Right atrium auricular region (tissue), 2 donors: ENCODE data around the gene UXS1. TPM values are rescaled to one million over a fixed set of nuclear protein-coding genes. Genes with fewer than 3 reads are reported as not detected.

Source experiments
- DNase-seq: peaks from one replicate; pipeline ENCODE4 v3.0.0-alpha.2; 2019; ENCODE audit warnings: low spot score
- H3K27ac ChIP-seq, 2 donors: fragments of 200-600 bp; sonication (generic); 1 replicate in 1 of 2; 2 replicates in 1 of 2; pipeline ENCODE4 v1.5.1; 2016 to 2019
- H3K27me3 ChIP-seq, 2 donors: fragments of 200-600 bp; sonication (generic); one replicate each; pipeline versions ENCODE4 v1.5.1 to v1.6.0; 2017 to 2019
- H3K36me3 ChIP-seq: fragments of 200-600 bp; sonication (generic); one replicate; pipeline ENCODE4 v1.5.1; 2016
- H3K4me1 ChIP-seq, 2 donors: fragments of 200-600 bp; sonication (generic); one replicate each; pipeline versions ENCODE4 v1.5.1 to v1.6.0; 2017 to 2019
- H3K4me3 ChIP-seq, 2 donors: fragments of 200-600 bp; sonication (generic); 1 replicate in 1 of 2; 2 replicates in 1 of 2; pipeline ENCODE4 v1.5.1; 2017 to 2019; ENCODE audit warnings: mild to moderate bottlenecking in 1 of 2, moderate library complexity in 1 of 2
- H3K9me3 ChIP-seq, 2 donors: fragments of 200-600 bp; sonication (generic); one replicate each; pipeline ENCODE4 v1.5.1; 2019
- total RNA-seq, 2 donors: library from RNA; depleted of rRNA; stranded (reverse); fragments of >200 nt; gene quantifications; one replicate each; pipeline ENCODE4 v1.1.0, GENCODE V29; 2016
- TF ChIP-seq, protein P1 (sequence below), 2 donors: fragments of 200-600 bp; sonication (generic); IDR thresholded peaks; one replicate each; pipeline ENCODE4 v1.5.1; 2019; ENCODE audit warnings: antibody characterized with exemption in 2 of 2

Gene UXS1
- total RNA-seq, 2 donors from 2014 or later: 25.0 to 33.5 TPM

GRCh38 chr2:106059416-106060065 is 134.6 kb downstream of the UXS1 start:
- H3K4me3 ChIP-seq: no peak overlapping the region
- TF ChIP-seq, protein P1, sequence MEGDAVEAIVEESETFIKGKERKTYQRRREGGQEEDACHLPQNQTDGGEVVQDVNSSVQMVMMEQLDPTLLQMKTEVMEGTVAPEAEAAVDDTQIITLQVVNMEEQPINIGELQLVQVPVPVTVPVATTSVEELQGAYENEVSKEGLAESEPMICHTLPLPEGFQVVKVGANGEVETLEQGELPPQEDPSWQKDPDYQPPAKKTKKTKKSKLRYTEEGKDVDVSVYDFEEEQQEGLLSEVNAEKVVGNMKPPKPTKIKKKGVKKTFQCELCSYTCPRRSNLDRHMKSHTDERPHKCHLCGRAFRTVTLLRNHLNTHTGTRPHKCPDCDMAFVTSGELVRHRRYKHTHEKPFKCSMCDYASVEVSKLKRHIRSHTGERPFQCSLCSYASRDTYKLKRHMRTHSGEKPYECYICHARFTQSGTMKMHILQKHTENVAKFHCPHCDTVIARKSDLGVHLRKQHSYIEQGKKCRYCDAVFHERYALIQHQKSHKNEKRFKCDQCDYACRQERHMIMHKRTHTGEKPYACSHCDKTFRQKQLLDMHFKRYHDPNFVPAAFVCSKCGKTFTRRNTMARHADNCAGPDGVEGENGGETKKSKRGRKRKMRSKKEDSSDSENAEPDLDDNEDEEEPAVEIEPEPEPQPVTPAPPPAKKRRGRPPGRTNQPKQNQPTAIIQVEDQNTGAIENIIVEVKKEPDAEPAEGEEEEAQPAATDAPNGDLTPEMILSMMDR (IDR thresholded peaks at IDR 0.05): no peak
- no peak overlapping the region for H3K27ac ChIP-seq
- no peaks in the 10 kb centered on the region for H3K36me3 ChIP-seq
- no peaks in the 10 kb centered on the region for H3K27me3 ChIP-seq
- H3K9me3 ChIP-seq: no peaks in the 10 kb centered on the region
- DNase-seq: no peak
- peaks cover 0 to 3% of the 10 kb centered on the region in 2 donors for H3K4me1 ChIP-seq

GRCh38 chr2:106058469-106059137 is 135.5 kb downstream of the UXS1 start:
- TF ChIP-seq, protein P1 (IDR thresholded peaks at IDR 0.05): no peak
- H3K27ac ChIP-seq: no peak overlapping the region
- no peaks in the 10 kb centered on the region for H3K36me3 ChIP-seq
- no peaks in the 10 kb centered on the region for H3K27me3 ChIP-seq
- H3K9me3 ChIP-seq: no peaks in the 10 kb centered on the region
- no peak for DNase-seq
- H3K4me3 ChIP-seq: no peak overlapping the region
- H3K4me1 ChIP-seq: peaks cover 0 to 3% of the 10 kb centered on the region in 2 donors

DNA sequence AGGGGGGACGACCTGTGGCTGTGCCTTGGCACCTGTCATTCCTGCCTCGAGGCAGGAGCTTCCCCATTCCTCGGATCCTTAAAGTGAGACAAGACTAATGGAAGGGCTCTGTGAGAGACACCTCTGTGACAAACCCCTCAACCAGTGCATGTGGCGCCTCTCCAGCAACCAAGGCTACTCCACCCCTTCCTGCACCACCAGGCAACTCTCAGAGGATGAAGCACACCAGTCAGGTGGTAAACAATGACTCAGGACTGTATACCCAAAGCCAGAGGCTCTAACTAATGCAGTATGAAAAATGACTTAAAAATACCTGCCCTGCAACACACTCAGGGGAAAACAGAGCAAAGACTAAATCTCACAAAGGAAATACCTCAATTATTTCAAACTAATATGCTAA is 136.9 kb downstream of the UXS1 start:
- H3K27ac ChIP-seq: no peak overlapping the region
- no peaks in the 10 kb centered on the region for H3K27me3 ChIP-seq
- no peak for DNase-seq
- H3K36me3 ChIP-seq: no peaks in the 10 kb centered on the region
- peaks cover 0 to 3% of the 10 kb centered on the region in 2 donors for H3K4me1 ChIP-seq
- H3K4me3 ChIP-seq: no peak overlapping the region
- TF ChIP-seq, protein P1 (IDR thresholded peaks at IDR 0.05): no peak
- no peaks in the 10 kb centered on the region for H3K9me3 ChIP-seq

DNA sequence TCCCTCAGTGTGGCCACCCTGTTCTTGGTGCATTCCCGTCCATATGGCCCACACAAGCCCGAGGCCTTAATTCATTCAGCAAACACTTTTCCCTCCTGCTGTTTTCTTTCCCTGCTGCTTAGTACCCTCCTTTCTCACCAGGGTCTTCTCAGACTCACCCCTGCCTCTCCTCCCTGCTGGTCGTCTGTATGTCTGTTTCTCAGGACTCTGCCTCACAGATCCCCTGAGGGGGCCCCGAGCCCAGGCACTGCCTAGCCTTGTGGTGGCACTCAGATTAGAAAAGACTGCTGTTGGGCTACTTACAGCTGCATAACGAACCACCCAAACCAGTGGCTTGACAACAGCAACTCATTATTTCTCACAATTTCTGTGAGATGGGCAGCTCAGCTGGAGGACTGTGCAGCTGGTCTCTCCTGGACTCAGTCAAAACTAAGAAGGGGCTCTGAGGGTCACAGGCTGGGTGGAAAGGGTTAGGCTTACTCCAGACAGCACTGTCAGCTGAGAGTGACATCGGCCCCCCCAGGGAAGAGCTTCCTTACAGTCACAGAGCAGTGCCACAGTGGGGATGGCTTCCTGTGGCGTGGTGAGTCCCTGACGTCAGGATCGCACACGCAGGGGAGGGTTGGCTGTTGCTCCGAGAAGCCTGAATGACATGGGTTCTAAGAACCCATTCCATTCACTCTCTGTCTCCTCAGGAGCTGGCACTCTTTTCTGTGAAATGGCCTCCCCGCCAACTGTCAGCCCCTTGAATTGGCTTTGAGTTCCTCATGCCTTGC is 139.0 kb downstream of the UXS1 start:
- no peaks in the 10 kb centered on the region for H3K36me3 ChIP-seq
- H3K27me3 ChIP-seq: no peaks in the 10 kb centered on the region
- H3K27ac ChIP-seq: no peak overlapping the region
- TF ChIP-seq, protein P1 (IDR thresholded peaks at IDR 0.05): no peak
- no peak for DNase-seq
- no peaks in the 10 kb centered on the region for H3K9me3 ChIP-seq
- no peak overlapping the region for H3K4me3 ChIP-seq
- H3K4me1 ChIP-seq: peaks cover 0 to 3% of the 10 kb centered on the region in 2 donors

GRCh38 chr2:106054321-106054720 is 139.8 kb downstream of the UXS1 start:
- TF ChIP-seq, protein P1 (IDR thresholded peaks at IDR 0.05): no peak
- Histone ChIP-seq H3K9me3 (no peaks in the 10 kb centered on the region), H3K4me3 (no peak overlapping the region), H3K27ac (no peak overlapping the region), H3K27me3 (no peaks in the 10 kb centered on the region), H3K36me3 (no peaks in the 10 kb centered on the region), H3K4me1 (peaks cover 0 to under 1% of the 10 kb centered on the region in 2 donors)
- no peak for DNase-seq
